HEK293 (cell line): ENCODE results near the gene RPS19BP1.

Source experiments
- EGR2 ChIP-seq: fragments of 450-650 bp; formaldehyde crosslinking; IDR thresholded peaks from 2 replicates; pipeline ENCODE4 v1.5.1; 2016; ENCODE audit warnings: low read depth, missing biosample characterization, missing genetic modification characterization
- GLIS1 ChIP-seq: fragments of 450-650 bp; formaldehyde crosslinking; IDR thresholded peaks from 2 replicates; pipeline ENCODE4 v1.5.1; 2016; ENCODE audit warnings: missing biosample characterization, missing genetic modification characterization
- HOXD13 ChIP-seq: sonication (generic); formaldehyde crosslinking; IDR thresholded peaks from 2 replicates; pipeline ENCODE4 v1.8.0; 2022; ENCODE audit warnings: missing genetic modification reagents, borderline replicate concordance
- KLF1 ChIP-seq: fragments of 450-650 bp; formaldehyde crosslinking; IDR thresholded peaks from 2 replicates; pipeline ENCODE4 v1.5.1; 2016; ENCODE audit warnings: missing biosample characterization, missing genetic modification characterization
- MEIS1 ChIP-seq: sonication (generic); formaldehyde crosslinking; IDR thresholded peaks from 2 replicates; pipeline ENCODE4 v1.8.1; 2022; ENCODE audit warnings: missing genetic modification reagents, mild to moderate bottlenecking, borderline replicate concordance
- ZFP41 ChIP-seq: fragments of 450-650 bp; formaldehyde crosslinking; IDR thresholded peaks from 2 replicates; pipeline ENCODE4 v1.5.1; 2016; ENCODE audit warnings: missing biosample characterization, missing genetic modification characterization, borderline replicate concordance
- ZFP69B ChIP-seq: fragments of 450-650 bp; formaldehyde crosslinking; IDR thresholded peaks from 2 replicates; pipeline ENCODE4 v1.5.1; 2016; ENCODE audit warnings: missing biosample characterization, missing genetic modification characterization
- ZNF23 ChIP-seq: fragments of 450-650 bp; formaldehyde crosslinking; IDR thresholded peaks from 2 replicates; pipeline ENCODE4 v1.5.1; 2016; ENCODE audit warnings: missing biosample characterization, missing genetic modification characterization, borderline replicate concordance
- ZNF335 ChIP-seq: fragments of 450-650 bp; formaldehyde crosslinking; conservative IDR thresholded peaks from 2 replicates; pipeline ENCODE4 v1.5.1; 2016; ENCODE audit warnings: missing biosample characterization, missing genetic modification characterization
- ZNF341 ChIP-seq: fragments of 450-650 bp; formaldehyde crosslinking; IDR thresholded peaks from 2 replicates; pipeline ENCODE4; 2016; ENCODE audit warnings: low read depth, missing biosample characterization, missing genetic modification characterization
- ZNF366 ChIP-seq: fragments of 450-650 bp; formaldehyde crosslinking; conservative IDR thresholded peaks from 2 replicates; pipeline ENCODE4 v1.5.1; 2016; ENCODE audit warnings: missing biosample characterization, missing genetic modification characterization
- ZNF37A ChIP-seq: fragments of 450-650 bp; IDR thresholded peaks from 2 replicates; pipeline ENCODE4 v1.5.1; 2018; ENCODE audit warnings: missing biosample characterization, missing genetic modification characterization
- ZNF416 ChIP-seq: fragments of 450-650 bp; formaldehyde crosslinking; IDR thresholded peaks from 2 replicates; pipeline ENCODE4 v1.5.1; 2016; ENCODE audit warnings: missing biosample characterization, missing genetic modification characterization
- ZNF549 ChIP-seq: fragments of 450-650 bp; IDR thresholded peaks from 2 replicates; pipeline ENCODE4 v1.5.1; 2018; ENCODE audit warnings: missing biosample characterization, missing genetic modification characterization, mild to moderate bottlenecking, inconsistent platforms, moderate library complexity
- ZNF561 ChIP-seq: fragments of 450-650 bp; IDR thresholded peaks from 2 replicates; pipeline ENCODE4 v1.5.1; 2018; ENCODE audit warnings: missing biosample characterization, missing genetic modification characterization, borderline replicate concordance
- ZNF658 ChIP-seq: fragments of 450-650 bp; formaldehyde crosslinking; IDR thresholded peaks from 2 replicates; pipeline ENCODE4; 2016; ENCODE audit warnings: missing biosample characterization, missing genetic modification characterization
- ZNF677 ChIP-seq: fragments of 450-650 bp; IDR thresholded peaks from 2 replicates; pipeline ENCODE4 v1.5.0; 2018; ENCODE audit warnings: missing biosample characterization, mild to moderate bottlenecking, missing genetic modification characterization, moderate library complexity
- ZNF701 ChIP-seq: fragments of 450-650 bp; formaldehyde crosslinking; IDR thresholded peaks from 2 replicates; pipeline ENCODE4 v1.5.1; 2016; ENCODE audit warnings: missing biosample characterization, missing genetic modification characterization
- ZNF747 ChIP-seq: fragments of 450-650 bp; formaldehyde crosslinking; IDR thresholded peaks from 2 replicates; pipeline ENCODE4 v1.5.1; 2016; ENCODE audit warnings: missing biosample characterization, missing genetic modification characterization
- TF ChIP-seq, protein P1 (sequence below): fragments of 450-650 bp; formaldehyde crosslinking; IDR thresholded peaks from 2 replicates; pipeline ENCODE4 v1.5.1; 2017; ENCODE audit warnings: missing biosample characterization, missing genetic modification characterization
- TF ChIP-seq, protein P2 (sequence below): fragments of 450-650 bp; formaldehyde crosslinking; IDR thresholded peaks from 2 replicates; pipeline ENCODE4 v1.5.1; 2017; ENCODE audit warnings: missing biosample characterization, missing genetic modification characterization
- TF ChIP-seq, protein P3 (sequence below): fragments of 450-650 bp; IDR thresholded peaks from 2 replicates; pipeline ENCODE4 v1.5.1; 2018; ENCODE audit warnings: missing biosample characterization, mild to moderate bottlenecking, missing genetic modification characterization
- TF ChIP-seq, protein P4 (sequence below): fragments of 450-650 bp; formaldehyde crosslinking; IDR thresholded peaks from 2 replicates; pipeline ENCODE4 v1.5.1; 2016; ENCODE audit warnings: missing biosample characterization, missing genetic modification characterization
- TF ChIP-seq, protein P5 (sequence below): fragments of 450-650 bp; formaldehyde crosslinking; IDR thresholded peaks from 2 replicates; pipeline ENCODE4 v1.5.1; 2016; ENCODE audit warnings: missing biosample characterization, missing genetic modification characterization
- TF ChIP-seq, protein P6 (sequence below): fragments of 450-650 bp; formaldehyde crosslinking; IDR thresholded peaks from 2 replicates; pipeline ENCODE4 v1.5.1; 2016; ENCODE audit warnings: missing biosample characterization, missing genetic modification characterization
- TF ChIP-seq, protein P7 (sequence below): fragments of 450-650 bp; formaldehyde crosslinking; IDR thresholded peaks from 2 replicates; pipeline ENCODE4 v1.5.1; 2016; ENCODE audit warnings: missing biosample characterization, missing genetic modification characterization

Gene RPS19BP1

DNA sequence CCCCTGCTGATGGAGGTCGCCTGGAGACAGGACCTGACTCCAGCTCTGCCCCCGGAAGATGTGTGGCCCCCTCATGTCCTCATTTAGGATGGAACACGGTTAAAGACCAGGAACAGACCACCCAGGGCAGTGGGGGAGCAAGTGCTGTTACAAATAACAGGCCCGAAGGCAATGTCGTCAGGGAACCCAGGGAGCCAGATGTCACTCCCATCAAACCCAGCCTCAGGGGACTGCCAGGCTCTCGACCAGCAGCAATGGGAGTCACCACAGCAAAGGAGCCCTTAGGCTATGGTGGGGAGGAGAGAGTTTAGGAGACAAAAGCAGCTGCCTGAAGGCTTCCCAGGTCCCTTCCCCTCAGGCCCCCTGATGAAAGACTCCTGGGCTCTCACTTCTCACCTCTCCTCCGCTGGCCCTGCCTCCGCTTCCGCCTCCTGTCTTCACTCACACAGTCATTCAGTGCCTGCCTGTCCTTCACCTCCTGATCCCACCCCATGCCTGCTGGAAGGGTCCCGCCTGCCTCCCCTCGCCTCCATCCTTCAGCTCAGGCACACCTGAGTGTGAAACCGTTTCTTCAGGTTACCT, 4.4 kb downstream of the RPS19BP1 start (continued):
- TF ChIP-seq, protein P1, sequence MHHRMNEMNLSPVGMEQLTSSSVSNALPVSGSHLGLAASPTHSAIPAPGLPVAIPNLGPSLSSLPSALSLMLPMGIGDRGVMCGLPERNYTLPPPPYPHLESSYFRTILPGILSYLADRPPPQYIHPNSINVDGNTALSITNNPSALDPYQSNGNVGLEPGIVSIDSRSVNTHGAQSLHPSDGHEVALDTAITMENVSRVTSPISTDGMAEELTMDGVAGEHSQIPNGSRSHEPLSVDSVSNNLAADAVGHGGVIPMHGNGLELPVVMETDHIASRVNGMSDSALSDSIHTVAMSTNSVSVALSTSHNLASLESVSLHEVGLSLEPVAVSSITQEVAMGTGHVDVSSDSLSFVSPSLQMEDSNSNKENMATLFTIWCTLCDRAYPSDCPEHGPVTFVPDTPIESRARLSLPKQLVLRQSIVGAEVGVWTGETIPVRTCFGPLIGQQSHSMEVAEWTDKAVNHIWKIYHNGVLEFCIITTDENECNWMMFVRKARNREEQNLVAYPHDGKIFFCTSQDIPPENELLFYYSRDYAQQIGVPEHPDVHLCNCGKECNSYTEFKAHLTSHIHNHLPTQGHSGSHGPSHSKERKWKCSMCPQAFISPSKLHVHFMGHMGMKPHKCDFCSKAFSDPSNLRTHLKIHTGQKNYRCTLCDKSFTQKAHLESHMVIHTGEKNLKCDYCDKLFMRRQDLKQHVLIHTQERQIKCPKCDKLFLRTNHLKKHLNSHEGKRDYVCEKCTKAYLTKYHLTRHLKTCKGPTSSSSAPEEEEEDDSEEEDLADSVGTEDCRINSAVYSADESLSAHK (tag by site-specific recombination), result no peak
- TF ChIP-seq, protein P2, sequence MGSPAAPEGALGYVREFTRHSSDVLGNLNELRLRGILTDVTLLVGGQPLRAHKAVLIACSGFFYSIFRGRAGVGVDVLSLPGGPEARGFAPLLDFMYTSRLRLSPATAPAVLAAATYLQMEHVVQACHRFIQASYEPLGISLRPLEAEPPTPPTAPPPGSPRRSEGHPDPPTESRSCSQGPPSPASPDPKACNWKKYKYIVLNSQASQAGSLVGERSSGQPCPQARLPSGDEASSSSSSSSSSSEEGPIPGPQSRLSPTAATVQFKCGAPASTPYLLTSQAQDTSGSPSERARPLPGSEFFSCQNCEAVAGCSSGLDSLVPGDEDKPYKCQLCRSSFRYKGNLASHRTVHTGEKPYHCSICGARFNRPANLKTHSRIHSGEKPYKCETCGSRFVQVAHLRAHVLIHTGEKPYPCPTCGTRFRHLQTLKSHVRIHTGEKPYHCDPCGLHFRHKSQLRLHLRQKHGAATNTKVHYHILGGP (tag by site-specific recombination), result no peak
- TF ChIP-seq ZNF701 (tag by site-specific recombination) (no peak), KLF1 (tag by site-specific recombination) (no peak), ZNF747 (tag by site-specific recombination) (no peak), ZNF677 (tag by site-specific recombination) (no peak), ZNF658 (no peak), ZFP69B (no peak), MEIS1 (CRISPR knock-in tag) (no peak), ZFP41 (tag by site-specific recombination) (no peak), ZNF335 (tag by site-specific recombination) (no peak), EGR2 (no peak), ZNF549 (tag by site-specific recombination) (no peak), ZNF37A (no peak), ZNF416 (tag by site-specific recombination) (no peak), ZNF23 (no peak), ZNF561 (tag by site-specific recombination) (no peak), ZNF341 (peak; percentile 31; the same call in 1 of the 2 replicates), GLIS1 (peak; percentile 23; the same call in 1 of the 2 replicates), ZNF366 (tag by site-specific recombination) (no peak), HOXD13 (CRISPR knock-in tag) (no peak)
- TF ChIP-seq, protein P3, sequence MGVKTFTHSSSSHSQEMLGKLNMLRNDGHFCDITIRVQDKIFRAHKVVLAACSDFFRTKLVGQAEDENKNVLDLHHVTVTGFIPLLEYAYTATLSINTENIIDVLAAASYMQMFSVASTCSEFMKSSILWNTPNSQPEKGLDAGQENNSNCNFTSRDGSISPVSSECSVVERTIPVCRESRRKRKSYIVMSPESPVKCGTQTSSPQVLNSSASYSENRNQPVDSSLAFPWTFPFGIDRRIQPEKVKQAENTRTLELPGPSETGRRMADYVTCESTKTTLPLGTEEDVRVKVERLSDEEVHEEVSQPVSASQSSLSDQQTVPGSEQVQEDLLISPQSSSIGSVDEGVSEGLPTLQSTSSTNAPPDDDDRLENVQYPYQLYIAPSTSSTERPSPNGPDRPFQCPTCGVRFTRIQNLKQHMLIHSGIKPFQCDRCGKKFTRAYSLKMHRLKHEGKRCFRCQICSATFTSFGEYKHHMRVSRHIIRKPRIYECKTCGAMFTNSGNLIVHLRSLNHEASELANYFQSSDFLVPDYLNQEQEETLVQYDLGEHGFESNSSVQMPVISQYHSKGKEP (tag by site-specific recombination), result no peak
- TF ChIP-seq, protein P4, sequence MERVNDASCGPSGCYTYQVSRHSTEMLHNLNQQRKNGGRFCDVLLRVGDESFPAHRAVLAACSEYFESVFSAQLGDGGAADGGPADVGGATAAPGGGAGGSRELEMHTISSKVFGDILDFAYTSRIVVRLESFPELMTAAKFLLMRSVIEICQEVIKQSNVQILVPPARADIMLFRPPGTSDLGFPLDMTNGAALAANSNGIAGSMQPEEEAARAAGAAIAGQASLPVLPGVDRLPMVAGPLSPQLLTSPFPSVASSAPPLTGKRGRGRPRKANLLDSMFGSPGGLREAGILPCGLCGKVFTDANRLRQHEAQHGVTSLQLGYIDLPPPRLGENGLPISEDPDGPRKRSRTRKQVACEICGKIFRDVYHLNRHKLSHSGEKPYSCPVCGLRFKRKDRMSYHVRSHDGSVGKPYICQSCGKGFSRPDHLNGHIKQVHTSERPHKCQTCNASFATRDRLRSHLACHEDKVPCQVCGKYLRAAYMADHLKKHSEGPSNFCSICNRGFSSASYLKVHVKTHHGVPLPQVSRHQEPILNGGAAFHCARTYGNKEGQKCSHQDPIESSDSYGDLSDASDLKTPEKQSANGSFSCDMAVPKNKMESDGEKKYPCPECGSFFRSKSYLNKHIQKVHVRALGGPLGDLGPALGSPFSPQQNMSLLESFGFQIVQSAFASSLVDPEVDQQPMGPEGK (tag by site-specific recombination), result 0 out of 2 replicates have a peak, but pooled peaks have one; percentile 31
- TF ChIP-seq, protein P5, sequence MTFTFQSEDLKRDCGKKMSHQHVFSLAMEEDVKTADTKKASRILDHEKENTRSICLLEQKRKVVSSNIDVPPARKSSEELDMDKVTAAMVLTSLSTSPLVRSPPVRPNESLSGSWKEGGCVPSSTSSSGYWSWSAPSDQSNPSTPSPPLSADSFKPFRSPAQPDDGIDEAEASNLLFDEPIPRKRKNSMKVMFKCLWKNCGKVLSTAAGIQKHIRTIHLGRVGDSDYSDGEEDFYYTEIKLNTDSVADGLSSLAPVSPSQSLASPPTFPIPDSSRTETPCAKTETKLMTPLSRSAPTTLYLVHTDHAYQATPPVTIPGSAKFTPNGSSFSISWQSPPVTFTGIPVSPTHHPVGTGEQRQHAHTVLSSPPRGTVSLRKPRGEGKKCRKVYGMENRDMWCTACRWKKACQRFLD, result no peak
- TF ChIP-seq, protein P6, sequence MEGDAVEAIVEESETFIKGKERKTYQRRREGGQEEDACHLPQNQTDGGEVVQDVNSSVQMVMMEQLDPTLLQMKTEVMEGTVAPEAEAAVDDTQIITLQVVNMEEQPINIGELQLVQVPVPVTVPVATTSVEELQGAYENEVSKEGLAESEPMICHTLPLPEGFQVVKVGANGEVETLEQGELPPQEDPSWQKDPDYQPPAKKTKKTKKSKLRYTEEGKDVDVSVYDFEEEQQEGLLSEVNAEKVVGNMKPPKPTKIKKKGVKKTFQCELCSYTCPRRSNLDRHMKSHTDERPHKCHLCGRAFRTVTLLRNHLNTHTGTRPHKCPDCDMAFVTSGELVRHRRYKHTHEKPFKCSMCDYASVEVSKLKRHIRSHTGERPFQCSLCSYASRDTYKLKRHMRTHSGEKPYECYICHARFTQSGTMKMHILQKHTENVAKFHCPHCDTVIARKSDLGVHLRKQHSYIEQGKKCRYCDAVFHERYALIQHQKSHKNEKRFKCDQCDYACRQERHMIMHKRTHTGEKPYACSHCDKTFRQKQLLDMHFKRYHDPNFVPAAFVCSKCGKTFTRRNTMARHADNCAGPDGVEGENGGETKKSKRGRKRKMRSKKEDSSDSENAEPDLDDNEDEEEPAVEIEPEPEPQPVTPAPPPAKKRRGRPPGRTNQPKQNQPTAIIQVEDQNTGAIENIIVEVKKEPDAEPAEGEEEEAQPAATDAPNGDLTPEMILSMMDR, result no peak
- TF ChIP-seq, protein P7, sequence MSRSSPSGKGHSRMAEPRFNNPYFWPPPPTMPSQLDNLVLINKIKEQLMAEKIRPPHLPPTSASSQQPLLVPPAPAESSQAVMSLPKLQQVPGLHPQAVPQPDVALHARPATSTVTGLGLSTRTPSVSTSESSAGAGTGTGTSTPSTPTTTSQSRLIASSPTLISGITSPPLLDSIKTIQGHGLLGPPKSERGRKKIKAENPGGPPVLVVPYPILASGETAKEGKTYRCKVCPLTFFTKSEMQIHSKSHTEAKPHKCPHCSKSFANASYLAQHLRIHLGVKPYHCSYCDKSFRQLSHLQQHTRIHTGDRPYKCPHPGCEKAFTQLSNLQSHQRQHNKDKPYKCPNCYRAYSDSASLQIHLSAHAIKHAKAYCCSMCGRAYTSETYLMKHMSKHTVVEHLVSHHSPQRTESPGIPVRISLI, result no peak
